Left cardiac atrium (tissue), 4 donors: ENCODE data around the gene PACSIN3. TPM values are rescaled to one million over a fixed set of nuclear protein-coding genes. Genes with fewer than 3 reads are reported as not detected.
A peak's percentile ranks its signal among the peaks of the same experiment; 100 is the strongest.

Experiments
- ATAC-seq, 2 donors: fragments of 200-7000 bp; cut with Tn5 transposase; one replicate each; pipeline ENCODE4 v1.9.1; 2020; ENCODE audit warnings: mild to moderate bottlenecking in 2 of 2, moderate library complexity in 2 of 2
- DNase-seq: peaks from one replicate; pipeline ENCODE4 v3.0.0-alpha.2; 2020
- intact Hi-C, 2 donors: fragments of 100-400 bp; cut with DNase I; formaldehyde crosslinking; loops; one replicate each; pipeline versions ENCODE4 v1.14.1 to v1.15.1; 2022 to 2023
- total RNA-seq, 2 donors: library from RNA; stranded (reverse); fragmentation: NEBNext Ultra II Directional; extraction: Animal tissue kit (Norgen Biotek cat#: 25700); gene quantifications; one replicate each; pipeline ENCODE4 v1.2.1, GENCODE V29; 2021
- donor health status: DM: no; HTN: yes; CAD: no.
- donor health status: DM: no; HTN: yes; CAD: no; lungs with severe emphysema.
- donor health status: DM: yes; HTN: yes; CAD: no.
- donor health status: Dilated cardiomyopathy.

The PACSIN3 gene
- total RNA-seq, 2 donors from 2014 or later: 108 to 126 TPM

DNA sequence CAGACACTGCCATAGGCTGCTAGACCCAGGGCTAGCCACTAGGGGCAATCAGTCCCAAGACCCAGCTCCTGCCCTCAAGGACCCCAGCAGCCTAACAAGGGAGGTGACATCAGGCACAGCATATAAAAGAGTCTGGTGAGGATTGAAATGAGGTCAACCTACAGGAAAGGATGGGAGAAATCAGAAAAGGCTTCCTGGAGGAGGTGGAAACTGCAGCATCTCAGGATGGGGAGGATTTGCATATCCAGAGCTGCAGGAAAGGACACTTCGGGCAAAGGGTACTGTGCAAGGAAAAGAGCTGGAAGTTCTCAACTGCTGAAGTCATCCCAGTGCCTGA lies 6.6 kb downstream of the PACSIN3 start:
- DNase-seq (no peak), ATAC-seq (no peak)
- intact Hi-C loops: loop anchor here in 1 of 2 donors (5.0 kb wide), 2 partner anchors 38 to 78 kb away; partner anchors contain the start of gene NR1H3

GRCh38 chr11:47178737-47179654 lies 7.2 kb downstream of the PACSIN3 start:
- intact Hi-C loops: loop anchor here in 1 of 2 donors (5.0 kb wide), 2 partner anchors 38 to 78 kb away; partner anchors contain the start of gene NR1H3
- no peak for ATAC-seq

GRCh38 chr11:47178316-47178715 lies 7.9 kb downstream of the PACSIN3 start:
- ATAC-seq: no peak
- intact Hi-C loops: loop anchor here in 1 of 2 donors (5.0 kb wide), 2 partner anchors 39 to 79 kb away; partner anchors contain the start of gene NR1H3
- DNase-seq: no peak

More at GRCh38 chr11:47178737-47179654, 7.2 kb downstream of the PACSIN3 start:
- no peak for DNase-seq

GRCh38 chr11:47177846-47178245 lies 8.4 kb downstream of the PACSIN3 start:
- intact Hi-C loops: loop anchor here in 1 of 2 donors (5.0 kb wide), 2 partner anchors 39 to 79 kb away; partner anchors contain the start of gene NR1H3
- DNase-seq: peak; percentile 44
- ATAC-seq: no peak

- peak; percentile 62 for DNase-seq
- intact Hi-C loops: loop anchor here in 1 of 2 donors (5.0 kb wide), 2 partner anchors 40 to 80 kb away; partner anchors contain the start of gene NR1H3
- ATAC-seq: peak; percentile 57 to 60
Observed at GRCh38 chr11:47177229-47177845, 8.9 kb downstream of the PACSIN3 start.

GRCh38 chr11:47176328-47177228 lies 9.7 kb downstream of the PACSIN3 start, which contains the start of gene ARFGAP2:
TSS of gene ARFGAP2 (minus strand) at chr11:47176879. CDS start at chr11:47176853, 26 bp downstream.
- DNase-seq (peak; percentile 97), ATAC-seq (peak; percentile 95 to 96)
- intact Hi-C loops: loop anchor here in 1 of 2 donors (5.0 kb wide), 2 partner anchors 41 to 81 kb away; partner anchors contain the start of gene NR1H3

- no peak for DNase-seq
- intact Hi-C loops: loop anchor here in 1 of 2 donors (5.0 kb wide), 2 partner anchors 41 to 81 kb away; partner anchors contain the start of gene NR1H3
- ATAC-seq: no peak
Observed at GRCh38 chr11:47175746-47176327, 10.4 kb downstream of the PACSIN3 start.

- intact Hi-C loops: no loop called here
- DNase-seq (no peak), ATAC-seq (no peak)
Observed at GRCh38 chr11:47172740-47173336, 13.4 kb downstream of the PACSIN3 start.

GRCh38 chr11:47171856-47172255 lies 14.4 kb downstream of the PACSIN3 start:
- intact Hi-C loops: no loop called here
- ATAC-seq (no peak), DNase-seq (no peak)

DNA sequence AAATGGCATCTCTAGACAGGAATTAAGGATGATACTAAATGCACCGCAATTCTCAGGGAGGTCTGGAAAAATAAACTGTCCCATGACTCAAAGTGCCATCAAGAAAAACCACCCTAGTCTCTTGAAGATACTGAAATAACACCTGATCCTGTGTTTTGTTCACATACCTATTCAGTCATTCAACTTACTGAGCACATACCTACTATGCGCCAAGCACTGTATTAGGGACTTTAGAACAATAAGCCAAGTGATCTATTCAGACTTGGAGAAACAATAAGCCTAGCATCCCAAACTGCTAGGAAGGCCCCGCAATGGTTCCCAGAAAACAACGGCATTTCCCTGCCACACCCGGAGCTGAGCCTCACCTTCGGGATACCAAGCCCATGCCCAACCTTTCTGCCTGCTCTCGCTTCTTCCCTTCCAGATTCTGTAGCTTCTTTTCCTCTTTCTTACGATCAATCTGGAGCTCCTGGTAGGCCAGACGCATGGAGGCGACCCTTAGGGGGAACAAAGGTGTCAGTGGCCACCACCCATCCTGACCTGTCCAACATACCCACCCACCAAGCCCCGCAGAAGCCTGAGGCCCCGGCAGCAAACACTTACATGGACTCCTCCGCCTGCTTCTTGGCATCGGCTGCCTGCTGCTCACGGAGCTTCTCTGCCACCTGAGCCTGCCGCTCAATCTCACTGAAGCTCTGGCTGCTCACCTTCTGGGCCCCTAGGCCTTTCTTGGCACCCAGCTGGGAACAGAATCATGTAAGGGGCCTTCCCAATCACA lies 15.0 kb downstream of the PACSIN3 start:
- DNase-seq (no peak), ATAC-seq (no peak)
- intact Hi-C loops: no loop called here

- ATAC-seq (no peak), DNase-seq (no peak)
Observed at GRCh38 chr11:47166368-47166767, 19.9 kb downstream of the PACSIN3 start.

GRCh38 chr11:47165253-47165840 lies 20.9 kb downstream of the PACSIN3 start:
- DNase-seq (no peak), ATAC-seq (no peak)
- intact Hi-C loops: no loop called here

More at GRCh38 chr11:47166368-47166767, 19.9 kb downstream of the PACSIN3 start:
- intact Hi-C loops: no loop called here

- ATAC-seq (no peak), DNase-seq (no peak)
- intact Hi-C loops: no loop called here
Observed at GRCh38 chr11:47164321-47164720, 21.9 kb downstream of the PACSIN3 start.

GRCh38 chr11:47163898-47164297 lies 22.3 kb downstream of the PACSIN3 start:
- no peak for DNase-seq
- intact Hi-C loops: no loop called here
- no peak for ATAC-seq

GRCh38 chr11:47163193-47163592 lies 23.0 kb downstream of the PACSIN3 start:
- intact Hi-C loops: no loop called here
- no peak for ATAC-seq
- DNase-seq: no peak

DNA sequence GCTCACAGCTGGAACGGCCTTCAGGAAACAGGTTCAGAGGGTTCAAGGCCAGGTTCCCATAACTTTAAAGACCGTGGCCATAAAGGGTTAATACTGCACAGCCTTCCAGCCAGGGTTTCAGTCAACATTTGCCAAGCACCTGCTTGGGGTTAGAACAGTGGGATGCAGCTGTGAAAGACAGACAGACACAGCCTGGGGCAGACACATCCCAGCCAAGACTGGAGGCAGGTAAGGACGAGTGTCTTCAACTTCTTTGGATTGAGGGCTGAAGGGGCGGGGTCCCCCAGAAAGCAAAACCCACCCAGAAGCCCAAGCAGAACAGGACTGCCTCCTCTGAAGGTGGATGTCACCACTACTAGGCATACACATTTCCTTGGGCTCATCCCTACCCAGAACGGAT lies 23.8 kb downstream of the PACSIN3 start:
- ATAC-seq: no peak
- no peak for DNase-seq
- intact Hi-C loops: no loop called here

DNA sequence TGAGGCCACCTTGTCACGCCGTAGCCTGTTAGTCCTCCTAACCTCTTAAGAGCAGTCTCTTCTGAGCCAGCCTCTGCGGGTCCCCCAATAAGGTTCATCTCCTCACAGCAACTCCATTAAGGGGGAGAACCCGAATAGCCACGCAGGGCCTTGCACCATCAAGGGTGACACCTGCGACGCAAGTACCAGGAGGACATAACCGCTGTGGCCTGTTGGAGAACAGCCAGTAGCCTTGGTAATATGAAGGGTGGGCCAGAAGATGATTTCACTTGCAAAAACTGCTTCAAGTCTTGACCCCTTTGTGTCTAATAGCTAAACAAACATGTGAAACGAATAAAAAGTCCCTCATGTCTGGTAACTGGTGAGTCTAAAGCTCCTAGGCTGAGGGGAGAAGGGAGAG lies 24.3 kb downstream of the PACSIN3 start:
- intact Hi-C loops: no loop called here
- ATAC-seq: no peak
- no peak for DNase-seq
